HepG2 (cell line): ENCODE results near the gene PROCR. TPM values are rescaled to one million over a fixed set of nuclear protein-coding genes. Genes with fewer than 3 reads are reported as not detected.

ENCODE experiments used
- FIP1L1 ChIP-seq: fragments of 200-400 bp; formaldehyde crosslinking; IDR thresholded peaks from 2 replicates; pipeline ENCODE4 v1.6.1; 2018; ENCODE audit warnings: low read depth, mild to moderate bottlenecking, low read length, moderate library complexity, borderline replicate concordance; ENCODE audit not compliant: insufficient read depth
- GATAD2A ChIP-seq: IDR thresholded peaks from 2 replicates; pipeline ENCODE4 v1.6.1; 2016
- GLI4 ChIP-seq: sonication (generic); formaldehyde crosslinking; IDR thresholded peaks from 2 replicates; pipeline ENCODE4 v1.5.1; 2020; ENCODE audit warnings: missing genetic modification reagents, mild to moderate bottlenecking, moderate library complexity, borderline replicate concordance
- HES4 ChIP-seq: sonication (generic); formaldehyde crosslinking; IDR thresholded peaks from 2 replicates; pipeline ENCODE4 v1.9.0; 2021; ENCODE audit warnings: mild to moderate bottlenecking, missing genetic modification reagents, borderline replicate concordance
- KLF12 ChIP-seq: sonication (generic); formaldehyde crosslinking; IDR thresholded peaks from 2 replicates; pipeline ENCODE4 v1.4.0; 2020; ENCODE audit warnings: missing genetic modification reagents, borderline replicate concordance
- MED13 ChIP-seq: sonication (generic); formaldehyde crosslinking; IDR thresholded peaks from 2 replicates; pipeline ENCODE4 v1.5.0; 2020; ENCODE audit warnings: missing genetic modification reagents
- NFIB ChIP-seq: sonication (generic); formaldehyde crosslinking; IDR thresholded peaks from 2 replicates; pipeline ENCODE4 v1.9.0; 2021; ENCODE audit warnings: missing genetic modification reagents, mild to moderate bottlenecking, borderline replicate concordance
- NR2C2 ChIP-seq: sonication (generic); formaldehyde crosslinking; IDR thresholded peaks from 2 replicates; pipeline ENCODE4 v1.4.0; 2020; ENCODE audit warnings: missing genetic modification reagents, mild to moderate bottlenecking, moderate library complexity, borderline replicate concordance
- RCOR2 ChIP-seq: IDR thresholded peaks from 2 replicates; pipeline ENCODE4 v1.6.1; 2016; ENCODE audit warnings: missing biosample characterization, missing genetic modification reagents
- THYN1 ChIP-seq: sonication (generic); formaldehyde crosslinking; IDR thresholded peaks from 2 replicates; pipeline ENCODE4 v1.8.1; 2023; ENCODE audit warnings: low read depth, mild to moderate bottlenecking, moderate library complexity, missing genetic modification reagents, borderline replicate concordance
- TP53 ChIP-seq: sonication (generic); formaldehyde crosslinking; conservative IDR thresholded peaks from 2 replicates; pipeline ENCODE4 v1.4.0; 2020; ENCODE audit warnings: missing genetic modification reagents
- ZBTB38 ChIP-seq: sonication (generic); formaldehyde crosslinking; IDR thresholded peaks from 2 replicates; pipeline ENCODE4 v1.5.1; 2020; ENCODE audit warnings: mild to moderate bottlenecking, missing genetic modification reagents
- ZFY ChIP-seq: sonication (generic); formaldehyde crosslinking; IDR thresholded peaks from 2 replicates; pipeline ENCODE4 v1.4.0; 2020; ENCODE audit warnings: missing genetic modification reagents
- ZMYM3 ChIP-seq: sonication (generic); formaldehyde crosslinking; IDR thresholded peaks from 2 replicates; pipeline ENCODE4 v1.5.1; 2020; ENCODE audit warnings: mild to moderate bottlenecking, missing genetic modification reagents
- ZNF484 ChIP-seq: sonication (generic); formaldehyde crosslinking; IDR thresholded peaks from 2 replicates; pipeline ENCODE4 v1.5.1; 2020; ENCODE audit warnings: mild to moderate bottlenecking, low read depth, missing genetic modification reagents, borderline replicate concordance
- ZNF614 ChIP-seq: IDR thresholded peaks from 2 replicates; pipeline ENCODE4 v1.6.1; 2018; ENCODE audit warnings: missing biosample characterization, missing genetic modification reagents, inconsistent platforms, borderline replicate concordance
- ZNF629 ChIP-seq: sonication (generic); formaldehyde crosslinking; conservative IDR thresholded peaks from 2 replicates; pipeline ENCODE4 v1.5.0; 2020; ENCODE audit warnings: missing genetic modification reagents
- polyA plus RNA-seq, 8 experiments: library from polyadenylated mRNA; depleted of rRNA in 3 of 8; stranded (reverse) in 7 of 8; unstranded in 1 of 8; fragments of >200 nt; fragmentation: Illumina TruSeq in 4 of 8; extraction: Trizol in 4 of 8; gene quantifications; 2 replicates each; pipeline versions ENCODE4 v1.2.1 to v1.2.3, GENCODE V29; 2011 to 2016; ENCODE audit warnings: low read depth in 4 of 8, missing spikeins in 1 of 8, mixed read lengths in 1 of 8; ENCODE audit not compliant: insufficient read depth in 1 of 8
- total RNA-seq, 5 experiments: library from RNA; depleted of rRNA; stranded (reverse); fragments of >200 nt; fragmentation: Illumina TruSeq; extraction: Trizol; gene quantifications; 2 replicates each; pipeline ENCODE4 v1.2.3, GENCODE V29; 2016; ENCODE audit warnings: low read depth in 1 of 5
- TF ChIP-seq, protein P1 (sequence below), 2 experiments: sonication (generic) in 1 of 2; formaldehyde crosslinking in 1 of 2; IDR thresholded peaks; 2 replicates each; pipeline versions ENCODE4 v1.6.1 to v1.9.0; 2014 to 2022; ENCODE audit warnings: antibody characterized with exemption in 1 of 2, borderline replicate concordance in 1 of 2, inconsistent platforms in 1 of 2, low read depth in 1 of 2, missing genetic modification reagents in 1 of 2
- TF ChIP-seq, protein P2 (sequence below): sonication (generic); formaldehyde crosslinking; IDR thresholded peaks from 2 replicates; pipeline ENCODE4 v1.5.0; 2020; ENCODE audit warnings: missing genetic modification reagents
- TF ChIP-seq, protein P3 (sequence below): sonication (generic); formaldehyde crosslinking; IDR thresholded peaks from 2 replicates; pipeline ENCODE4 v1.5.1; 2020; ENCODE audit warnings: missing genetic modification reagents, mild to moderate bottlenecking, borderline replicate concordance
- TF ChIP-seq, protein P4 (sequence below): IDR thresholded peaks from 2 replicates; pipeline ENCODE4 v1.6.1; 2012; ENCODE audit warnings: inconsistent platforms
- TF ChIP-seq, protein P5 (sequence below): sonication (generic); formaldehyde crosslinking; IDR thresholded peaks from 2 replicates; pipeline ENCODE4 v1.4.0; 2020; ENCODE audit warnings: mild to moderate bottlenecking, missing genetic modification reagents

Gene PROCR
- total and polyA plus RNA-seq, 2 of the 13 experiments (the other 11 are each of a cell fraction or from before 2014, with no cell fraction given): 1.4 to 1.7 TPM

DNA sequence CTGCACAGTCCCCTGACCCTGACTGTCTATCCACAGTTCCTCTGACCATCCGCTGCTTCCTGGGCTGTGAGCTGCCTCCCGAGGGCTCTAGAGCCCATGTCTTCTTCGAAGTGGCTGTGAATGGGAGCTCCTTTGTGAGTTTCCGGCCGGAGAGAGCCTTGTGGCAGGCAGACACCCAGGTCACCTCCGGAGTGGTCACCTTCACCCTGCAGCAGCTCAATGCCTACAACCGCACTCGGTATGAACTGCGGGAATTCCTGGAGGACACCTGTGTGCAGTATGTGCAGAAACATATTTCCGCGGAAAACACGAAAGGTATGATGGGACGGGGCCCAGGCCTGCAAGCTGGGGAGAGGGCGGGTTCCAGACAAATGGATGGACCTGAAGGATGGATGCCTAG, 4.3 kb downstream of the PROCR start (continued):
- TF ChIP-seq, protein P1, sequence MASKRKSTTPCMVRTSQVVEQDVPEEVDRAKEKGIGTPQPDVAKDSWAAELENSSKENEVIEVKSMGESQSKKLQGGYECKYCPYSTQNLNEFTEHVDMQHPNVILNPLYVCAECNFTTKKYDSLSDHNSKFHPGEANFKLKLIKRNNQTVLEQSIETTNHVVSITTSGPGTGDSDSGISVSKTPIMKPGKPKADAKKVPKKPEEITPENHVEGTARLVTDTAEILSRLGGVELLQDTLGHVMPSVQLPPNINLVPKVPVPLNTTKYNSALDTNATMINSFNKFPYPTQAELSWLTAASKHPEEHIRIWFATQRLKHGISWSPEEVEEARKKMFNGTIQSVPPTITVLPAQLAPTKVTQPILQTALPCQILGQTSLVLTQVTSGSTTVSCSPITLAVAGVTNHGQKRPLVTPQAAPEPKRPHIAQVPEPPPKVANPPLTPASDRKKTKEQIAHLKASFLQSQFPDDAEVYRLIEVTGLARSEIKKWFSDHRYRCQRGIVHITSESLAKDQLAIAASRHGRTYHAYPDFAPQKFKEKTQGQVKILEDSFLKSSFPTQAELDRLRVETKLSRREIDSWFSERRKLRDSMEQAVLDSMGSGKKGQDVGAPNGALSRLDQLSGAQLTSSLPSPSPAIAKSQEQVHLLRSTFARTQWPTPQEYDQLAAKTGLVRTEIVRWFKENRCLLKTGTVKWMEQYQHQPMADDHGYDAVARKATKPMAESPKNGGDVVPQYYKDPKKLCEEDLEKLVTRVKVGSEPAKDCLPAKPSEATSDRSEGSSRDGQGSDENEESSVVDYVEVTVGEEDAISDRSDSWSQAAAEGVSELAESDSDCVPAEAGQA (IDR thresholded peaks at IDR 0.05; ENCODE audit: low read depth): no peak
- TF ChIP-seq, protein P1 (CRISPR knock-in tag; IDR thresholded peaks at IDR 0.05; ENCODE audit: borderline replicate concordance): no peak
- TF ChIP-seq ZNF484 (CRISPR knock-in tag): no peak
- TF ChIP-seq, protein P2, sequence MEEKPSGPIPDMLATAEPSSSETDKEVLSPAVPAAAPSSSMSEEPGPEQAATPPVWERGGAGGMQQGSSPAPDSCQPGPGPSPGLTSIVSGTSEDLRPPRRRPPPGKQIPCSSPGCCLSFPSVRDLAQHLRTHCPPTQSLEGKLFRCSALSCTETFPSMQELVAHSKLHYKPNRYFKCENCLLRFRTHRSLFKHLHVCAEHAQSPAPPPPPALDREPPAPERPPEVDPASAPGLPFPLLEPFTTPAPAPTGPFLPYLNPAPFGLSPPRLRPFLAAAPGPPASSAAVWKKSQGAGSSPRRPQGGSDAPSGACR (CRISPR knock-in tag): no peak
- peak; percentile 68; the same call in 1 of the 2 replicates for TF ChIP-seq ZBTB38
- TF ChIP-seq, protein P3, sequence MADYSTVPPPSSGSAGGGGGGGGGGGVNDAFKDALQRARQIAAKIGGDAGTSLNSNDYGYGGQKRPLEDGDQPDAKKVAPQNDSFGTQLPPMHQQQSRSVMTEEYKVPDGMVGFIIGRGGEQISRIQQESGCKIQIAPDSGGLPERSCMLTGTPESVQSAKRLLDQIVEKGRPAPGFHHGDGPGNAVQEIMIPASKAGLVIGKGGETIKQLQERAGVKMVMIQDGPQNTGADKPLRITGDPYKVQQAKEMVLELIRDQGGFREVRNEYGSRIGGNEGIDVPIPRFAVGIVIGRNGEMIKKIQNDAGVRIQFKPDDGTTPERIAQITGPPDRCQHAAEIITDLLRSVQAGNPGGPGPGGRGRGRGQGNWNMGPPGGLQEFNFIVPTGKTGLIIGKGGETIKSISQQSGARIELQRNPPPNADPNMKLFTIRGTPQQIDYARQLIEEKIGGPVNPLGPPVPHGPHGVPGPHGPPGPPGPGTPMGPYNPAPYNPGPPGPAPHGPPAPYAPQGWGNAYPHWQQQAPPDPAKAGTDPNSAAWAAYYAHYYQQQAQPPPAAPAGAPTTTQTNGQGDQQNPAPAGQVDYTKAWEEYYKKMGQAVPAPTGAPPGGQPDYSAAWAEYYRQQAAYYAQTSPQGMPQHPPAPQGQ (CRISPR knock-in tag): no peak
- TF ChIP-seq, protein P4, sequence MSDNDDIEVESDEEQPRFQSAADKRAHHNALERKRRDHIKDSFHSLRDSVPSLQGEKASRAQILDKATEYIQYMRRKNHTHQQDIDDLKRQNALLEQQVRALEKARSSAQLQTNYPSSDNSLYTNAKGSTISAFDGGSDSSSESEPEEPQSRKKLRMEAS: no peak
- no peak for TF ChIP-seq HES4
- TF ChIP-seq RCOR2 (CRISPR knock-in tag): no peak
- 0 out of 2 replicates have a peak, but pooled peaks have one; percentile 3 for TF ChIP-seq ZFY
- no peak for TF ChIP-seq GATAD2A (CRISPR knock-in tag)
- no peak for TF ChIP-seq MED13 (CRISPR knock-in tag)
- no peak for TF ChIP-seq ZNF614
- TF ChIP-seq TP53: no peak
- TF ChIP-seq KLF12 (CRISPR knock-in tag): no peak
- TF ChIP-seq, protein P5, sequence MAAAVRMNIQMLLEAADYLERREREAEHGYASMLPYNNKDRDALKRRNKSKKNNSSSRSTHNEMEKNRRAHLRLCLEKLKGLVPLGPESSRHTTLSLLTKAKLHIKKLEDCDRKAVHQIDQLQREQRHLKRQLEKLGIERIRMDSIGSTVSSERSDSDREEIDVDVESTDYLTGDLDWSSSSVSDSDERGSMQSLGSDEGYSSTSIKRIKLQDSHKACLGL (CRISPR knock-in tag): no peak
- TF ChIP-seq FIP1L1: no peak
- no peak for TF ChIP-seq THYN1
- TF ChIP-seq ZMYM3 (CRISPR knock-in tag): 0 out of 2 replicates have a peak, but pooled peaks have one; percentile 26
- no peak for TF ChIP-seq GLI4 (CRISPR knock-in tag)
- TF ChIP-seq NFIB (CRISPR knock-in tag): no peak
- no peak for TF ChIP-seq NR2C2 (CRISPR knock-in tag)
- TF ChIP-seq ZNF629: no peak
